ENCODE measurements around the gene DLG2.

GRCh38 chr11:85301895-85302678 is 325.1 kb downstream of the DLG2 start:
- TF ChIP-seq CTCF (conservative IDR thresholded peaks at IDR 0.05; ENCODE audit: low read length) (no peak), EZH2phosphoT487 (IDR thresholded peaks at IDR 0.05; ENCODE audit: borderline replicate concordance, low read depth, low read length) (no peak)
